ENCODE data around the gene NAT14.

NAT14 gene

GRCh38 chr19:55455576-55456235, 29.3 kb upstream of the NAT14 start:
- H3K27ac ChIP-seq: no peak overlapping the region
- no peak for TF ChIP-seq CTCF (conservative IDR thresholded peaks at IDR 0.05)

GRCh38 chr19:55456347-55456746, 28.6 kb upstream of the NAT14 start:
- no peak for TF ChIP-seq CTCF (conservative IDR thresholded peaks at IDR 0.05)
- no peak overlapping the region for H3K27ac ChIP-seq

- TF ChIP-seq CTCF (conservative IDR thresholded peaks at IDR 0.05): no peak
- H3K27ac ChIP-seq: no peak overlapping the region
Observed at GRCh38 chr19:55457683-55458457, 27.1 kb upstream of the NAT14 start.

- no peak for TF ChIP-seq CTCF (conservative IDR thresholded peaks at IDR 0.05)
- peak overlapping the region; percentile 92 for H3K27ac ChIP-seq
Observed at GRCh38 chr19:55459551-55459949, 25.4 kb upstream of the NAT14 start.

- no peak for TF ChIP-seq CTCF (conservative IDR thresholded peaks at IDR 0.05)
- H3K27ac ChIP-seq: peak overlapping the region; percentile 92
Observed at GRCh38 chr19:55459950-55460657, 24.9 kb upstream of the NAT14 start.

GRCh38 chr19:55460670-55461258, 24.2 kb upstream of the NAT14 start:
- peak overlapping the region; percentile 92 for H3K27ac ChIP-seq

More at GRCh38 chr19:55460670-55461258, 24.2 kb upstream of the NAT14 start:
- TF ChIP-seq CTCF (conservative IDR thresholded peaks at IDR 0.05): no peak

All from VCaP (cell line).